HL-60 (cell line): ENCODE measurements around the gene PTPRG.

ENCODE experiments used
- GABPA ChIP-seq: IDR thresholded peaks from 2 replicates; pipeline ENCODE4 v1.6.1; 2012; ENCODE audit warnings: low read depth
- TF ChIP-seq, protein P1 (sequence below): IDR thresholded peaks from one replicate; pipeline ENCODE4 v1.5.1; 2011; ENCODE audit warnings: low read length, control low read depth, inconsistent platforms; ENCODE audit not compliant: insufficient read depth

DNA sequence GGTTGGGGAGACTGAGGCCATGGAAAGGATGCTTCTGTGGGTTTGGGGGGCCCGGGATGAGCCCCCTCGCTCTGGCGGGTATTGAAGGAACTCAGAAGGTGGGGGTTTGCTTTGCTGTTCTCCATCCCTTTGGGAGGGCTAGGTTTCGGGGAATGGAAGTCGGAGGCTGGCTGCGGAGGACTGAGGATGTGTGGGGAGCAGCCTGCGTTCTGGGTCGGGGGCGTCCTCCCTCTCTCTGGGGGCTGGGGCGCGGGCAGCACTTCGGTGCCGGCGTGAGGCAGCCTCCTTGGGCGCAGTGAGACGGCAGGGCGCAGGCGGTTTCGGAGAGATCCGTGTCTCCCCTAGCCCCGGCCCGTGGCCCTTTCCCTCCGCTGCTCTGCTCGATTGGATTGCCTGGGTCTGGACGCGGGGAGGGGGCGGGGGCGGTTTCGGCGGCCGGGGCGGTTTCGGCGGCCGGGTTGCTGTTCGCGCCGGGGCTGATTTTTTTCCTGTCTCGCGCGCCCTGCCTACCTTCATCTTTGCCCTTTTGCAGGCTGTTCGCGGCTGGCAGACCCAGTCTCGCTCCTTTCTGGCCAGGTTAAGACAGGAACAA, 1.4 kb downstream of the PTPRG start:
- TF ChIP-seq, protein P1, sequence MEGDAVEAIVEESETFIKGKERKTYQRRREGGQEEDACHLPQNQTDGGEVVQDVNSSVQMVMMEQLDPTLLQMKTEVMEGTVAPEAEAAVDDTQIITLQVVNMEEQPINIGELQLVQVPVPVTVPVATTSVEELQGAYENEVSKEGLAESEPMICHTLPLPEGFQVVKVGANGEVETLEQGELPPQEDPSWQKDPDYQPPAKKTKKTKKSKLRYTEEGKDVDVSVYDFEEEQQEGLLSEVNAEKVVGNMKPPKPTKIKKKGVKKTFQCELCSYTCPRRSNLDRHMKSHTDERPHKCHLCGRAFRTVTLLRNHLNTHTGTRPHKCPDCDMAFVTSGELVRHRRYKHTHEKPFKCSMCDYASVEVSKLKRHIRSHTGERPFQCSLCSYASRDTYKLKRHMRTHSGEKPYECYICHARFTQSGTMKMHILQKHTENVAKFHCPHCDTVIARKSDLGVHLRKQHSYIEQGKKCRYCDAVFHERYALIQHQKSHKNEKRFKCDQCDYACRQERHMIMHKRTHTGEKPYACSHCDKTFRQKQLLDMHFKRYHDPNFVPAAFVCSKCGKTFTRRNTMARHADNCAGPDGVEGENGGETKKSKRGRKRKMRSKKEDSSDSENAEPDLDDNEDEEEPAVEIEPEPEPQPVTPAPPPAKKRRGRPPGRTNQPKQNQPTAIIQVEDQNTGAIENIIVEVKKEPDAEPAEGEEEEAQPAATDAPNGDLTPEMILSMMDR: no peak
- no peak for TF ChIP-seq GABPA
